IPS-20b (cell line): ENCODE measurements around the gene KRTAP2-3.
"Not testable (repeated sequence)": the region's sequence is repeated elsewhere in the genome, so short reads cannot be mapped to it uniquely, and the experiment has no call there.

Source experiments
- H3K27ac ChIP-seq: one replicate; pipeline ENCODE4 v1.5.1; 2013; ENCODE audit warnings: low read length
- H3K27me3 ChIP-seq: 2 replicates; pipeline ENCODE4 v1.6.1; 2013; ENCODE audit warnings: mild to moderate bottlenecking, low read length, inconsistent platforms; ENCODE audit not compliant: insufficient read depth
- H3K36me3 ChIP-seq: 2 replicates; pipeline ENCODE4 v1.6.1; 2013; ENCODE audit warnings: low read depth, mild to moderate bottlenecking, inconsistent platforms, low read length, moderate library complexity; ENCODE audit not compliant: insufficient read depth
- H3K4me1 ChIP-seq: 2 replicates; pipeline ENCODE4 v1.6.1; 2013; ENCODE audit warnings: mild to moderate bottlenecking, control low read depth, inconsistent platforms, low read length, moderate library complexity; ENCODE audit not compliant: insufficient read depth
- H3K4me3 ChIP-seq: 2 replicates; pipeline ENCODE4 v1.5.1; 2013; ENCODE audit warnings: mild to moderate bottlenecking, low read length, inconsistent platforms
- H3K9ac ChIP-seq: 2 replicates; pipeline ENCODE4 v1.6.1; 2013; ENCODE audit warnings: low read depth, mild to moderate bottlenecking, inconsistent platforms, low read length, moderate library complexity
- H3K9me3 ChIP-seq: 2 replicates; pipeline ENCODE4 v1.6.1; 2013; ENCODE audit warnings: mild to moderate bottlenecking, low read depth, low read length, inconsistent platforms; ENCODE audit not compliant: insufficient read depth

KRTAP2-3 gene

GRCh38 chr17:41096055-41096454 lies 36.1 kb upstream of the KRTAP2-3 start:
- Histone ChIP-seq H3K4me1 (no peaks in the 10 kb centered on the region; the same call in 1 of the 2 replicates), H3K9ac (no peak overlapping the region), H3K4me3 (no peak overlapping the region), H3K27ac (no peak overlapping the region), H3K27me3 (no peaks in the 10 kb centered on the region), H3K36me3 (no peaks in the 10 kb centered on the region), H3K9me3 (peaks cover 14% of the 10 kb centered on the region; the same call in 1 of the 2 replicates)

- peaks cover 14% of the 10 kb centered on the region; the same call in 1 of the 2 replicates for H3K9me3 ChIP-seq
- not testable (repeated sequence) for H3K27me3 ChIP-seq, H3K36me3 ChIP-seq, H3K4me3 ChIP-seq, H3K9ac ChIP-seq, H3K4me1 ChIP-seq, H3K27ac ChIP-seq
Measured at GRCh38 chr17:41088760-41089352, 28.9 kb upstream of the KRTAP2-3 start.

GRCh38 chr17:41084100-41084856 lies 24.4 kb upstream of the KRTAP2-3 start, which contains the start of gene KRTAP4-7:
TSS of gene KRTAP4-7 (plus strand) at chr17:41084150. CDS start at chr17:41084207, 57 bp downstream.
- H3K36me3 ChIP-seq, H3K4me3 ChIP-seq, H3K4me1 ChIP-seq, H3K9me3 ChIP-seq, H3K27me3 ChIP-seq, H3K9ac ChIP-seq, H3K27ac ChIP-seq: not testable (repeated sequence)

- not testable (repeated sequence) for H3K9ac ChIP-seq, H3K36me3 ChIP-seq, H3K27me3 ChIP-seq, H3K27ac ChIP-seq, H3K9me3 ChIP-seq, H3K4me3 ChIP-seq, H3K4me1 ChIP-seq
Measured at GRCh38 chr17:41083427-41083826, 23.5 kb upstream of the KRTAP2-3 start.

- H3K9me3 ChIP-seq, result no peaks in the 10 kb centered on the region
- H3K4me3 ChIP-seq, result no peak overlapping the region
- H3K27me3 ChIP-seq, result no peaks in the 10 kb centered on the region
- H3K36me3 ChIP-seq, result no peaks in the 10 kb centered on the region
- H3K4me1 ChIP-seq, result no peaks in the 10 kb centered on the region; the same call in 1 of the 2 replicates
- no peak overlapping the region for H3K9ac ChIP-seq
- no peak overlapping the region for H3K27ac ChIP-seq
Measured at GRCh38 chr17:41082626-41083025, 22.7 kb upstream of the KRTAP2-3 start.

- Histone ChIP-seq H3K36me3 (no peaks in the 10 kb centered on the region), H3K27me3 (no peaks in the 10 kb centered on the region), H3K9me3 (no peaks in the 10 kb centered on the region), H3K27ac (no peak overlapping the region), H3K4me3 (no peak overlapping the region), H3K9ac (no peak overlapping the region), H3K4me1 (no peaks in the 10 kb centered on the region)
Measured at GRCh38 chr17:41076788-41077187, 16.9 kb upstream of the KRTAP2-3 start.

- H3K36me3 ChIP-seq, result no peaks in the 10 kb centered on the region
- H3K27me3 ChIP-seq, result no peaks in the 10 kb centered on the region
- H3K4me1 ChIP-seq, result no peaks in the 10 kb centered on the region
- H3K4me3 ChIP-seq, result no peak overlapping the region
- H3K9ac ChIP-seq, result no peak overlapping the region
- H3K27ac ChIP-seq, result no peak overlapping the region
- H3K9me3 ChIP-seq, result no peaks in the 10 kb centered on the region
Measured at GRCh38 chr17:41073676-41074075, 13.8 kb upstream of the KRTAP2-3 start.

- H3K4me1 ChIP-seq, result no peaks in the 10 kb centered on the region
- no peaks in the 10 kb centered on the region for H3K36me3 ChIP-seq
- H3K27me3 ChIP-seq, result no peaks in the 10 kb centered on the region
- H3K9ac ChIP-seq, result no peak overlapping the region
- H3K9me3 ChIP-seq, result no peaks in the 10 kb centered on the region
- no peak overlapping the region for H3K4me3 ChIP-seq
- H3K27ac ChIP-seq, result no peak overlapping the region
Measured at GRCh38 chr17:41071606-41072360, 11.9 kb upstream of the KRTAP2-3 start.

- H3K4me3 ChIP-seq, result no peak overlapping the region
- H3K9me3 ChIP-seq, result no peaks in the 10 kb centered on the region
- H3K4me1 ChIP-seq, result no peaks in the 10 kb centered on the region
- no peaks in the 10 kb centered on the region for H3K36me3 ChIP-seq
- no peaks in the 10 kb centered on the region for H3K27me3 ChIP-seq
- H3K27ac ChIP-seq, result no peak overlapping the region
- no peak overlapping the region for H3K9ac ChIP-seq
Measured at GRCh38 chr17:41069031-41069430, 9.1 kb upstream of the KRTAP2-3 start.

- Histone ChIP-seq H3K27me3 (no peaks in the 10 kb centered on the region), H3K9ac (no peak overlapping the region), H3K27ac (no peak overlapping the region), H3K4me3 (no peak overlapping the region), H3K36me3 (no peaks in the 10 kb centered on the region), H3K4me1 (no peaks in the 10 kb centered on the region), H3K9me3 (no peaks in the 10 kb centered on the region)
Measured at GRCh38 chr17:41067281-41067680, 7.4 kb upstream of the KRTAP2-3 start.

GRCh38 chr17:41065829-41066624 lies 6.1 kb upstream of the KRTAP2-3 start, which contains the start of gene KRTAP2-4:
TSS of gene KRTAP2-4 (minus strand) at chr17:41065879. CDS start at chr17:41065845, 34 bp downstream.
- Histone ChIP-seq H3K27me3 (no peaks in the 10 kb centered on the region), H3K36me3 (no peaks in the 10 kb centered on the region), H3K4me1 (no peaks in the 10 kb centered on the region), H3K4me3 (no peak within 1 kb of the TSS), H3K9me3 (no peaks in the 10 kb centered on the region), H3K9ac (no peak within 1 kb of the TSS), H3K27ac (no peak within 1 kb of the TSS)
